Upper lobe of left lung (tissue), 6 donors: ENCODE data around the gene ARHGAP8. TPM values are rescaled to one million over a fixed set of nuclear protein-coding genes. Genes with fewer than 3 reads are reported as not detected.

Experiments
- ATAC-seq, 2 donors: fragments of 200-7000 bp; cut with Tn5 transposase; one replicate each; pipeline ENCODE4 v1.9.1; 2022; ENCODE audit warnings: mild to moderate bottlenecking in 2 of 2, moderate library complexity in 2 of 2; ENCODE audit not compliant: low FRiP score in 2 of 2
- DNase-seq, 2 donors: peaks; one replicate each; pipeline ENCODE4 v3.0.0-alpha.2; 2019 to 2020
- H3K27ac ChIP-seq, 4 donors: fragments of 200-600 bp; sonication (generic); one replicate each; pipeline ENCODE4 v1.5.1; 2016 to 2019
- H3K27me3 ChIP-seq, 4 donors: fragments of 200-600 bp; sonication (generic); one replicate each; pipeline ENCODE4 v1.5.1; 2017 to 2019
- H3K36me3 ChIP-seq, 4 donors: fragments of 200-600 bp; sonication (generic); one replicate each; pipeline ENCODE4 v1.5.1; 2016 to 2019
- H3K4me1 ChIP-seq, 4 donors: fragments of 200-600 bp; sonication (generic); one replicate each; pipeline ENCODE4 v1.5.1; 2018 to 2019
- H3K4me3 ChIP-seq, 4 donors: fragments of 200-600 bp; sonication (generic); one replicate each; pipeline ENCODE4 v1.5.1; 2017 to 2019; ENCODE audit warnings: mild to moderate bottlenecking in 2 of 4, moderate library complexity in 1 of 4
- H3K9me3 ChIP-seq, 4 donors: fragments of 200-600 bp; sonication (generic); one replicate each; pipeline ENCODE4 v1.5.1; 2018 to 2019
- EP300 ChIP-seq, 4 donors: sonication (generic); formaldehyde crosslinking; IDR thresholded peaks; one replicate each; pipeline ENCODE4 v1.5.1; 2017; ENCODE audit warnings: antibody characterized with exemption in 4 of 4, control low read depth in 2 of 4
- POLR2A ChIP-seq, 4 donors: fragments of 450-650 bp; IDR thresholded peaks; one replicate each; pipeline ENCODE4 v1.5.1; 2016 to 2017; ENCODE audit warnings: antibody characterized with exemption in 4 of 4, mild to moderate bottlenecking in 2 of 4
- POLR2AphosphoS5 ChIP-seq, 2 donors: sonication (generic); formaldehyde crosslinking; IDR thresholded peaks; one replicate each; pipeline ENCODE4 v1.5.1; 2017; ENCODE audit warnings: antibody characterized with exemption in 2 of 2
- WGBS, 2 donors: methylation state at CpG; one replicate each; pipeline ENCODE4 v1.1.5; 2017 to 2018; 5-methylcytosine and 5-hydroxymethylcytosine counted together
- total RNA-seq, 6 donors: library from RNA; depleted of rRNA in 4 of 6; stranded (reverse); fragments of >200 nt in 4 of 6; gene quantifications; one replicate each; pipeline versions ENCODE4 v1.1.0 to v1.2.1, GENCODE V29; 2016 to 2021
- TF ChIP-seq, protein P1 (sequence below), 6 experiments: fragments of 450-650 bp in 4 of 6; fragments of 200-600 bp in 2 of 6; sonication (generic) in 2 of 6; IDR thresholded peaks; one replicate each; pipeline ENCODE4 v1.5.1; 2016 to 2019; ENCODE audit warnings: antibody characterized with exemption in 6 of 6
- donor health status: DM: no; HTN: no; CAD: no; lungs with moderate emphysema.
- donor health status: DM: no; HTN: yes; CAD: no; lungs with severe emphysema.

The ARHGAP8 gene
- total RNA-seq, 6 donors from 2014 or later: 13.8 to 55.5 (median 22.7) TPM

DNA sequence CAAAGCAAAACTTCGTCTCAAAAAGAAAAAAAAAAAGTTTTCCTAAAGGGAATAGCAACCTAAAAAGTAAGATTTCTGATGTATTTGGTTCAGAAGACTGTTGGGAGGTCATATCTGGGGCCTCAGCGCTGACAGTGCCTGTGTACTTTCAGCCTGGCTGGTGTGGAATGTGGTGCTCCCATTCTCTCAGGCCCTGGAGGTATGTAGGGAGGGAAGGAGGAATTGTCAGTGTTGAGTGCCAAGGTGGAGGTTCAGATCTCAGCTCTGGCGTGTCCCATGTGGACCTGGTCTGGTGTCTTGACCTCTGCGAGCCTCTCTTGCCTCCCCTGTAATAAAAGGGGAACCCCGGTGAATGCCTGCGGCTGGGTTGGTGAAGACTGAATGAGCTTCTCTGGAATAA is 28.0 kb upstream of the ARHGAP8 start:
- Histone ChIP-seq H3K27me3 (no peaks in the 10 kb centered on the region), H3K36me3 (peaks cover 0 to 5% (median 2%) of the 10 kb centered on the region in 4 donors), H3K4me1 (peaks cover 3 to 12% (median 7%) of the 10 kb centered on the region in 4 donors), H3K27ac (no peak overlapping the region), H3K4me3 (no peak overlapping the region), H3K9me3 (no peaks in the 10 kb centered on the region)
- TF ChIP-seq, protein P1, sequence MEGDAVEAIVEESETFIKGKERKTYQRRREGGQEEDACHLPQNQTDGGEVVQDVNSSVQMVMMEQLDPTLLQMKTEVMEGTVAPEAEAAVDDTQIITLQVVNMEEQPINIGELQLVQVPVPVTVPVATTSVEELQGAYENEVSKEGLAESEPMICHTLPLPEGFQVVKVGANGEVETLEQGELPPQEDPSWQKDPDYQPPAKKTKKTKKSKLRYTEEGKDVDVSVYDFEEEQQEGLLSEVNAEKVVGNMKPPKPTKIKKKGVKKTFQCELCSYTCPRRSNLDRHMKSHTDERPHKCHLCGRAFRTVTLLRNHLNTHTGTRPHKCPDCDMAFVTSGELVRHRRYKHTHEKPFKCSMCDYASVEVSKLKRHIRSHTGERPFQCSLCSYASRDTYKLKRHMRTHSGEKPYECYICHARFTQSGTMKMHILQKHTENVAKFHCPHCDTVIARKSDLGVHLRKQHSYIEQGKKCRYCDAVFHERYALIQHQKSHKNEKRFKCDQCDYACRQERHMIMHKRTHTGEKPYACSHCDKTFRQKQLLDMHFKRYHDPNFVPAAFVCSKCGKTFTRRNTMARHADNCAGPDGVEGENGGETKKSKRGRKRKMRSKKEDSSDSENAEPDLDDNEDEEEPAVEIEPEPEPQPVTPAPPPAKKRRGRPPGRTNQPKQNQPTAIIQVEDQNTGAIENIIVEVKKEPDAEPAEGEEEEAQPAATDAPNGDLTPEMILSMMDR (IDR thresholded peaks at IDR 0.05): no peak
- no peak for TF ChIP-seq POLR2A (IDR thresholded peaks at IDR 0.05)
- no peak for TF ChIP-seq EP300 (IDR thresholded peaks at IDR 0.05)
- TF ChIP-seq POLR2AphosphoS5 (IDR thresholded peaks at IDR 0.05): no peak
- 72 to 82% methylated on average over 6 of the region's 6 CpGs for WGBS, 2 donors
- no peak for ATAC-seq
- no peak for DNase-seq

- Histone ChIP-seq H3K36me3 (peaks cover 0 to 5% (median 2%) of the 10 kb centered on the region in 4 donors), H3K27ac (no peak overlapping the region), H3K27me3 (no peaks in the 10 kb centered on the region), H3K4me1 (peaks cover 3 to 16% (median 11%) of the 10 kb centered on the region in 4 donors), H3K4me3 (no peak overlapping the region), H3K9me3 (no peaks in the 10 kb centered on the region)
- WGBS, 2 donors: 81 to 95% methylated on average over 3 to 7 of the region's 8 CpGs
- DNase-seq (peak in 1 of 2 donors; percentile 56), ATAC-seq (no peak)
- TF ChIP-seq POLR2AphosphoS5 (IDR thresholded peaks at IDR 0.05) (no peak), POLR2A (IDR thresholded peaks at IDR 0.05) (no peak)
Observed at GRCh38 chr22:44724859-44725258, 27.5 kb upstream of the ARHGAP8 start.

GRCh38 chr22:44726439-44726838 is 25.9 kb upstream of the ARHGAP8 start:
- peak in 1 of 2 donors; percentile 62 for DNase-seq
- no peak for ATAC-seq

DNA sequence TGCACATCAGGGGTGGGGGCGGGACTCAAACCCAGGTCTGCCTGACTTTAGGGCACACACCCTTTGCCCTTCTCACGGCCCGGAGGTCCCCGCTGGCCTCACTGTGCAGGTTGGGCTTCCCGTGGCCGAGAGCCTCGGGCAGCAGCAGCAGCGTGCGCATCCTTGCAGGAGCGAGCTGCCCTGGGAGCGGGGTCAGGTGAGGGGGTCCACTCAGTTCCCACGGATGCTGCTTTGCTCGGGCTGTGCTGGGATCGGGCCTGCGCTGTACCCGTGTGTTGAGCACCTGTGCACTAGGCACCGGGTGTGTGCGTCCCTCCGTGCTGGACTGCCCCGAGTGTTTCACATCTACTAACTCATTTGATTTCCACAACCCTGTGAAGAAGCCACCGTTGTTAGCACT is 25.2 kb upstream of the ARHGAP8 start:
- DNase-seq (peak in 1 of 2 donors; percentile 75), ATAC-seq (no peak)
- peaks cover 3 to 19% (median 14%) of the 10 kb centered on the region in 4 donors for H3K4me1 ChIP-seq
- 90 to 98% methylated on average over 13 to 17 of the region's 21 CpGs for WGBS, 2 donors
- H3K9me3 ChIP-seq: no peaks in the 10 kb centered on the region
- no peak overlapping the region for H3K27ac ChIP-seq
- H3K36me3 ChIP-seq: peaks cover 0 to 5% (median 2%) of the 10 kb centered on the region in 4 donors
- H3K4me3 ChIP-seq: no peak overlapping the region
- no peaks in the 10 kb centered on the region for H3K27me3 ChIP-seq
- no peak for TF ChIP-seq EP300 (IDR thresholded peaks at IDR 0.05)
- TF ChIP-seq POLR2A (IDR thresholded peaks at IDR 0.05): no peak
- TF ChIP-seq, protein P1 (IDR thresholded peaks at IDR 0.05): no peak
- TF ChIP-seq POLR2AphosphoS5 (IDR thresholded peaks at IDR 0.05): no peak

More at GRCh38 chr22:44726439-44726838, 25.9 kb upstream of the ARHGAP8 start:
- TF ChIP-seq POLR2A (IDR thresholded peaks at IDR 0.05) (no peak), POLR2AphosphoS5 (IDR thresholded peaks at IDR 0.05) (no peak), EP300 (IDR thresholded peaks at IDR 0.05) (no peak)
- TF ChIP-seq, protein P1 (IDR thresholded peaks at IDR 0.05): no peak
- WGBS, 2 donors: 89 to 93% methylated on average over 4 to 5 of the region's 11 CpGs
- peaks cover 3 to 19% (median 14%) of the 10 kb centered on the region in 4 donors for H3K4me1 ChIP-seq
- peaks cover 0 to 5% (median 2%) of the 10 kb centered on the region in 4 donors for H3K36me3 ChIP-seq
- H3K27ac ChIP-seq: no peak overlapping the region
- H3K27me3 ChIP-seq: no peaks in the 10 kb centered on the region
- H3K4me3 ChIP-seq: no peak overlapping the region
- H3K9me3 ChIP-seq: no peaks in the 10 kb centered on the region

DNA sequence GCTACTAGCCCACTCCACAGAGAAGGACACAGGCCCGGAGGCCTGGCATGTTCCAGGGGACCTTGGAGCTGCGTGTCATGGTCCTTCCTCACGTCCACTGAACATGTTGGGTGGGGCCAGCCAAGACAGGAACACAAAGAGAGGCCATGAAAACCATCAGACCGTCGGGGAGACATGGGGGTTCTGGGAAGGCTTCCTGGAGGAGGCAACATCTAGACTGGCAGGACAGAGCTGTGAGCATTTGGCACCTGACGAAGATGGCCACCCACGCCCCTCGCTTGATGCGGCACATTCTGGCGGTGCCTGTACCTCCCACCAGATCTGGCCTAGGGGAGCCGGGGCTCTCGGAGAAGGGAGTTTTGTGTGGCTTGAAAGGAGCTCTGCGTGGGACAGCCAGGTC is 24.7 kb upstream of the ARHGAP8 start:
- ATAC-seq: no peak
- no peak for DNase-seq
- no peak overlapping the region for H3K4me3 ChIP-seq
- no peak overlapping the region for H3K27ac ChIP-seq
- 83 to 100% methylated on average over 2 to 9 of the region's 13 CpGs for WGBS, 2 donors
- no peak for TF ChIP-seq POLR2AphosphoS5 (IDR thresholded peaks at IDR 0.05)
- no peak for TF ChIP-seq EP300 (IDR thresholded peaks at IDR 0.05)
- TF ChIP-seq, protein P1 (IDR thresholded peaks at IDR 0.05): no peak
- TF ChIP-seq POLR2A (IDR thresholded peaks at IDR 0.05): no peak
- no peaks in the 10 kb centered on the region for H3K27me3 ChIP-seq
- no peaks in the 10 kb centered on the region for H3K9me3 ChIP-seq
- peaks cover 0 to 5% (median 2%) of the 10 kb centered on the region in 4 donors for H3K36me3 ChIP-seq
- H3K4me1 ChIP-seq: peaks cover 3 to 19% (median 14%) of the 10 kb centered on the region in 4 donors
